ENCODE results near the gene CAD.

Gene CAD

DNA sequence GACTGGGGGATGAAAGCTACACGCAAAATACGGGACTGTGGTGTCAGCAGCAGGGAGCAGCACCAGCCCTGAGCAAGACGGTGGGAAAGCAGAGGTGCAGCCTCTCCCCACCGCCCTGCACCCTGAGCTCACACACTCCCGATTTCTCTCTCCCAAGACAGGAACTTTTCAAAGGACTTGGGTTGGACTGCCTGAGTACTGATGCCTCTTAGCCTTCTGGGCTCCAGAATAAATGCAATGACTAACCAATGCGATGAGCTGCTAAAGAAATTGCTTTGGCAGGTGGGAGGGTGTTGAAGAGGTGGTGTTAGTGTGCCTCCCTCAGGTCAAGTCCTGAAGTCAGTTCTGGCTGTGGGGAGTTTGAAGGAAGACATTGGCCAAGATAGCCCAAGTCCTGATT is 74.7 kb downstream of the CAD start:
- TF ChIP-seq, protein P1, sequence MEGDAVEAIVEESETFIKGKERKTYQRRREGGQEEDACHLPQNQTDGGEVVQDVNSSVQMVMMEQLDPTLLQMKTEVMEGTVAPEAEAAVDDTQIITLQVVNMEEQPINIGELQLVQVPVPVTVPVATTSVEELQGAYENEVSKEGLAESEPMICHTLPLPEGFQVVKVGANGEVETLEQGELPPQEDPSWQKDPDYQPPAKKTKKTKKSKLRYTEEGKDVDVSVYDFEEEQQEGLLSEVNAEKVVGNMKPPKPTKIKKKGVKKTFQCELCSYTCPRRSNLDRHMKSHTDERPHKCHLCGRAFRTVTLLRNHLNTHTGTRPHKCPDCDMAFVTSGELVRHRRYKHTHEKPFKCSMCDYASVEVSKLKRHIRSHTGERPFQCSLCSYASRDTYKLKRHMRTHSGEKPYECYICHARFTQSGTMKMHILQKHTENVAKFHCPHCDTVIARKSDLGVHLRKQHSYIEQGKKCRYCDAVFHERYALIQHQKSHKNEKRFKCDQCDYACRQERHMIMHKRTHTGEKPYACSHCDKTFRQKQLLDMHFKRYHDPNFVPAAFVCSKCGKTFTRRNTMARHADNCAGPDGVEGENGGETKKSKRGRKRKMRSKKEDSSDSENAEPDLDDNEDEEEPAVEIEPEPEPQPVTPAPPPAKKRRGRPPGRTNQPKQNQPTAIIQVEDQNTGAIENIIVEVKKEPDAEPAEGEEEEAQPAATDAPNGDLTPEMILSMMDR (IDR thresholded peaks at IDR 0.05; ENCODE audit: low read depth, low read length): no peak
- no peak for DNase-seq (ENCODE audit: extremely low read depth, low read depth)

Measured in AG09319 (cell line).